ENCODE data around the gene CYB561.

- TF ChIP-seq TAF1 (IDR thresholded peaks at IDR 0.05; ENCODE audit: borderline replicate concordance, low read depth, low read length) (no peak), SMARCA5 (IDR thresholded peaks at IDR 0.05) (no peak), EP300 (IDR thresholded peaks at IDR 0.05; ENCODE audit: borderline replicate concordance in 1 of 2, control insufficient read depth in 1 of 2, low read depth in 2 of 2, low read length in 2 of 2) (no peak), POLR2A (IDR thresholded peaks at IDR 0.05; ENCODE audit: low read depth, low read length) (no peak), CREB1 (IDR thresholded peaks at IDR 0.05; ENCODE audit: low read depth) (no peak), ESRRA (IDR thresholded peaks at IDR 0.05; ENCODE audit: low read length) (no peak), NFYB (IDR thresholded peaks at IDR 0.05; ENCODE audit: insufficient read depth, low read depth, low read length) (no peak), JUND (IDR thresholded peaks at IDR 0.05; ENCODE audit: low read depth, low read length) (no peak), ZNF274 (IDR thresholded peaks at IDR 0.05; ENCODE audit: insufficient read depth, insufficient read length) (no peak), CTCF (IDR thresholded peaks at IDR 0.05 in 2 of 3, conservative IDR thresholded peaks at IDR 0.05 in 1 of 3; ENCODE audit: control insufficient read depth in 2 of 3, extremely low read depth in 1 of 3, insufficient read depth in 1 of 3, low read depth in 3 of 3, low read length in 3 of 3) (no peak), NFYA (IDR thresholded peaks at IDR 0.05; ENCODE audit: borderline replicate concordance, low read depth, low read length) (no peak), PBX3 (IDR thresholded peaks at IDR 0.05; ENCODE audit: insufficient replicate concordance, low read depth, low read length) (no peak), SMC3 (IDR thresholded peaks at IDR 0.05; ENCODE audit: borderline replicate concordance, low read length) (no peak)
These were observed 7.7 kb downstream of the CYB561 start for GRCh38 chr17:63438092-63439051.

All from GM12878 (cell line).